H1 (cell line): ENCODE data around the gene OLFML2B. TPM values are rescaled to one million over a fixed set of nuclear protein-coding genes. Genes with fewer than 3 reads are reported as not detected.

ENCODE experiments used
- ASH2L ChIP-seq: fragments of 200-600, 300-600 bp; sonication (generic); IDR thresholded peaks from one replicate; pipeline ENCODE4 v1.7.1; 2017; ENCODE audit warnings: low read length
- CHD2 ChIP-seq: IDR thresholded peaks from 2 replicates; pipeline ENCODE4 v1.6.1; 2012; ENCODE audit warnings: low read length, improper control_type of control experiment
- CREB1 ChIP-seq: IDR thresholded peaks from 2 replicates; pipeline ENCODE4 v1.6.1; 2012; ENCODE audit warnings: inconsistent platforms
- polyA plus RNA-seq, 7 experiments: library from polyadenylated mRNA; depleted of rRNA in 3 of 7; stranded (reverse) in 5 of 7; unstranded in 2 of 7; fragments of >200 nt in 5 of 7; fragments of 200-250 nt in 2 of 7; gene quantifications; 1 replicate in 5 of 7; 2 replicates in 1 of 7; 4 replicates in 1 of 7; pipeline versions ENCODE4 v1.2.1 to v1.2.3, GENCODE V29; 2011 to 2013; ENCODE audit warnings: missing spikeins in 2 of 7, mixed read lengths in 2 of 7
- total RNA-seq: library from RNA; stranded (reverse); fragmentation: NEBNext Ultra II Directional; extraction: Animal tissue kit (Norgen Biotek cat#: 25700); gene quantifications from 2 replicates; pipeline ENCODE4 v1.2.1, GENCODE V29; 2021

The OLFML2B gene
- total and polyA plus RNA-seq, 2 of the 8 experiments (the other 6 are each of a cell fraction or from before 2014, with no cell fraction given): 6.5 to 10.4 TPM

DNA sequence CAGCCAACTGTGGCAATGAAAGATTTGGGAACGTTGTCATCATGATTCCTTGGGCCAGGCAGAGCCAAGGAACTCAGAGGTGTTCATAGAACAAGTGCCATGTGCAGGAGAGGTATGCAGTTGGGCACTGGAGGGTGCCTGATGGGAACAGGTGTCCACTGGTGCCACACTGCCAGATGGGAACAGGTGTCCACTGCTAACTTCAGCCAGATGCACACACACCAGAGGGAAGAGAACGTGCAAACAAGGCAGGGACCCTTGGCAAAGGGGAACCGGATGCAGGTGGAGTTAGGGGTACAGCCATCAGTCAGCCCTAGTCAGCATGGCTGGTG lies 13.5 kb downstream of the OLFML2B start (continued):
- TF ChIP-seq CHD2 (no peak), CREB1 (no peak), ASH2L (no peak)
- TF ChIP-seq, all 59 proteins: peak for 0
